Heart left ventricle (tissue), 16 donors: ENCODE data around the gene KCNQ1. TPM values are rescaled to one million over a fixed set of nuclear protein-coding genes. Genes with fewer than 3 reads are reported as not detected.

Experiments used
- ATAC-seq, 4 donors: fragments of 200-7000 bp; cut with Tn5 transposase; one replicate each; pipeline ENCODE4 v1.9.1; 2020 to 2022; ENCODE audit warnings: moderate library complexity in 4 of 4, mild to moderate bottlenecking in 3 of 4, moderate number of reproducible peaks in 1 of 4
- DNase-seq, 5 donors: peaks; one replicate each; pipeline ENCODE4 v3.0.0-alpha.2; 2020
- H3K27ac ChIP-seq, 12 donors: fragments of 200-600 bp; sonication (generic) in 4 of 12; one replicate each; pipeline versions ENCODE4 v1.5.0 to v1.8.0; 2016 to 2022; ENCODE audit warnings: mild to moderate bottlenecking in 2 of 12
- H3K27me3 ChIP-seq, 9 donors: fragments of 200-600 bp; sonication (generic) in 2 of 9; one replicate each; pipeline versions ENCODE4 v1.5.1 to v1.8.0; 2016 to 2022; ENCODE audit warnings: mild to moderate bottlenecking in 3 of 9
- H3K36me3 ChIP-seq, 9 donors: fragments of 200-600 bp; sonication (generic) in 2 of 9; one replicate each; pipeline versions ENCODE4 v1.5.0 to v1.8.0; 2018 to 2022; ENCODE audit warnings: mild to moderate bottlenecking in 2 of 9
- H3K4me1 ChIP-seq, 12 donors: fragments of 200-600 bp; sonication (generic) in 4 of 12; one replicate each; pipeline versions ENCODE4 v1.5.0 to v1.8.0; 2016 to 2022; ENCODE audit warnings: mild to moderate bottlenecking in 3 of 12
- H3K4me3 ChIP-seq, 12 donors: fragments of 200-600 bp; sonication (generic) in 4 of 12; one replicate each; pipeline versions ENCODE4 v1.5.0 to v1.8.0; 2017 to 2022; ENCODE audit warnings: mild to moderate bottlenecking in 9 of 12, moderate library complexity in 4 of 12
- H3K9me3 ChIP-seq, 12 donors: fragments of 200-600 bp; sonication (generic) in 4 of 12; one replicate each; pipeline versions ENCODE4 v1.5.0 to v1.8.0; 2016 to 2022; ENCODE audit warnings: mild to moderate bottlenecking in 1 of 12
- POLR2A ChIP-seq, 2 donors: fragments of 450-650 bp; IDR thresholded peaks; one replicate each; pipeline ENCODE4 v1.6.1; 2017; ENCODE audit warnings: antibody characterized with exemption in 2 of 2, mild to moderate bottlenecking in 2 of 2, moderate library complexity in 2 of 2
- WGBS, 4 donors: extraction: QIAGEN DNeasy Blood & Tissue Kit in 2 of 4; methylation state at CpG; one replicate each; pipeline versions ENCODE4 v1.1.5 to v1.1.7; 2013 to 2018; 5-methylcytosine and 5-hydroxymethylcytosine counted together
- intact Hi-C, 10 donors: fragments of 100-400 bp; cut with DNase I; formaldehyde crosslinking; loops; one replicate each; pipeline versions ENCODE4 v1.11.1 to v1.14.2; 2022
- long read RNA-seq, 3 donors: library from polyadenylated mRNA; unstranded; transcript quantifications; one replicate each; pipeline ENCODE4 v2.0.0, GENCODE V29; 2020 to 2021
- polyA plus RNA-seq, 2 donors: library from polyadenylated mRNA; stranded (reverse); fragments of 200-250 nt; gene quantifications; one replicate each; pipeline ENCODE4 v1.2.3, GENCODE V29; 2013
- total RNA-seq, 9 donors: library from RNA; depleted of rRNA in 2 of 9; stranded (reverse); fragments of >200 nt in 2 of 9; fragmentation: NEBNext Ultra II Directional in 3 of 9; extraction: Animal tissue kit (Norgen Biotek cat#: 25700) in 3 of 9; gene quantifications; one replicate each; pipeline versions ENCODE4 v1.1.0 to v1.2.4, GENCODE V29; 2016 to 2023
- TF ChIP-seq, protein P1 (sequence below), 12 donors: fragments of 200-600 bp; sonication (generic) in 4 of 12; IDR thresholded peaks; one replicate each; pipeline versions ENCODE4 v1.5.0 to v1.8.0; 2018 to 2022; ENCODE audit warnings: antibody characterized with exemption in 12 of 12, mild to moderate bottlenecking in 5 of 12
- donor health status: ischemic (EF 13 %, LVEDD 7.1; RV severe dilation, severe dysfunction).
- donor health status: healthy with polysubstance abuse.
- donor health status: DM: no; HTN: yes; CAD: no.
- donor health status: DM: no; HTN: no; CAD: no.
- donor health status: ischemic (EF 25% LVEDD 6.9; RV normal size, moderate dysfunction).
- donor health status: ischemic (EF 25% LVEDD 5.7; RV mildly dilated, moderate dysfunction).
- donor health status: healthy.
- donor health status: DM: yes; HTN: yes; CAD: no.
- donor health status: ischemic (EF 35%, LVEDD 5.7; RV mildly dilated, moderate dysfunction).
- donor health status: nonischemic (EF 11% LVEDD 7.7; RV severe dilation, severe dysfunction).
- donor health status: DM: yes; HTN: yes; CAD: no.
- donor health status: PGD.
- donor health status: ischemic (EF 29% LVEDD 5.4; RV normal size, mild dysfunction).
- donor health status: nonischemic (EF 23%, LVEDD 6.1; RV moderate dilation, normal function).

KCNQ1 gene, protein sequence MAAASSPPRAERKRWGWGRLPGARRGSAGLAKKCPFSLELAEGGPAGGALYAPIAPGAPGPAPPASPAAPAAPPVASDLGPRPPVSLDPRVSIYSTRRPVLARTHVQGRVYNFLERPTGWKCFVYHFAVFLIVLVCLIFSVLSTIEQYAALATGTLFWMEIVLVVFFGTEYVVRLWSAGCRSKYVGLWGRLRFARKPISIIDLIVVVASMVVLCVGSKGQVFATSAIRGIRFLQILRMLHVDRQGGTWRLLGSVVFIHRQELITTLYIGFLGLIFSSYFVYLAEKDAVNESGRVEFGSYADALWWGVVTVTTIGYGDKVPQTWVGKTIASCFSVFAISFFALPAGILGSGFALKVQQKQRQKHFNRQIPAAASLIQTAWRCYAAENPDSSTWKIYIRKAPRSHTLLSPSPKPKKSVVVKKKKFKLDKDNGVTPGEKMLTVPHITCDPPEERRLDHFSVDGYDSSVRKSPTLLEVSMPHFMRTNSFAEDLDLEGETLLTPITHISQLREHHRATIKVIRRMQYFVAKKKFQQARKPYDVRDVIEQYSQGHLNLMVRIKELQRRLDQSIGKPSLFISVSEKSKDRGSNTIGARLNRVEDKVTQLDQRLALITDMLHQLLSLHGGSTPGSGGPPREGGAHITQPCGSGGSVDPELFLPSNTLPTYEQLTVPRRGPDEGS
- total RNA-seq (10 to 100 TPM; 18.6 to 42.4 (median 38.4) TPM), polyA plus RNA-seq (10 to 100 TPM; 24.7 to 31.4 TPM)
- long read RNA-seq, donor 1, transcript KCNQ1-201 (16 exons, 3,246 nt), result minor isoform, 15 of 98 reads
- long read RNA-seq, donor 1, transcript KCNQ1-202 (16 exons, 2,159 nt), result major isoform, 18 of 98 reads
- long read RNA-seq, donor 1, partial matches to known transcripts, result 49 of 98 reads
- long read RNA-seq, donor 1, other reads (novel, unspliced or antisense), result 16 of 98 reads
- long read RNA-seq, donor 2, transcript KCNQ1-202 (16 exons, 2,159 nt), result major isoform, 92 of 199 reads
- long read RNA-seq, donor 2, partial matches to known transcripts, result 64 of 199 reads
- long read RNA-seq, donor 2, other reads (novel, unspliced or antisense), result 42 of 199 reads
- long read RNA-seq, donor 3, transcript KCNQ1-201 (16 exons, 3,246 nt), result major isoform, 25 of 100 reads
- long read RNA-seq, donor 3, transcript KCNQ1-202 (16 exons, 2,159 nt), result minor isoform, 10 of 100 reads
- long read RNA-seq, donor 3, partial matches to known transcripts, result 50 of 100 reads
- long read RNA-seq, donor 3, other reads (novel, unspliced or antisense), result 15 of 100 reads

DNA sequence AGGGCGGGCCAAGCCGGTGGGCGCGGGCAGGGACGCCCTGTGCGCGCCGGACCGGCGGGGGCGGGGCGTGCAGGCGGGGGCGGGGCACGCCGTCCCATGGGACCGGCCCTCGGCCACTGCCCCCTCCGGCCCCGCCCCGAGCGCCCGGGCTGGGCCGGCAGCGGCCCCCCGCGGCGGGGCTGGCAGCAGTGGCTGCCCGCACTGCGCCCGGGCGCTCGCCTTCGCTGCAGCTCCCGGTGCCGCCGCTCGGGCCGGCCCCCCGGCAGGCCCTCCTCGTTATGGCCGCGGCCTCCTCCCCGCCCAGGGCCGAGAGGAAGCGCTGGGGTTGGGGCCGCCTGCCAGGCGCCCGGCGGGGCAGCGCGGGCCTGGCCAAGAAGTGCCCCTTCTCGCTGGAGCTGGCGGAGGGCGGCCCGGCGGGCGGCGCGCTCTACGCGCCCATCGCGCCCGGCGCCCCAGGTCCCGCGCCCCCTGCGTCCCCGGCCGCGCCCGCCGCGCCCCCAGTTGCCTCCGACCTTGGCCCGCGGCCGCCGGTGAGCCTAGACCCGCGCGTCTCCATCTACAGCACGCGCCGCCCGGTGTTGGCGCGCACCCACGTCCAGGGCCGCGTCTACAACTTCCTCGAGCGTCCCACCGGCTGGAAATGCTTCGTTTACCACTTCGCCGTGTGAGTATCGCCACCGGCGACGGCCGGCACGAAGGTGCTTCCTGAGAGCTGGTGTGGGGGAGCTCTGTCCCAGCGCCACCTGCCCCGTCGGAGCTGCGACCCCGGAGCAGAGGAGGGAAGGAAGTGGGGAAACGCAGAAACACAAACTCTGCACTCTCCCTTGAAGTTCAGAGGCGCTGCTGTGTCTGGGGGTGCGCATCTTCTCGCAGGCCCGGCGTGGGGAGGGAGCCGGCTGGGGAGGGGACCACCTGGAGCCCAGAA lies at the start of gene KCNQ1:
Gene KCNQ1, plus strand, starts transcription at position 188 of the 925 bp plus-strand sequence. Its CDS starts 91 bp downstream, at position 279.
- intact Hi-C loops, result loop anchor here in 3 of 10 donors (5.0 kb wide), 3 partner anchors 67 to 442 kb away; partner anchors contain the start of gene CDKN1C (in 1 of the 3)
- Histone ChIP-seq H3K9me3 (peaks cover 0 to 6% (median 0%) of the 10 kb centered on the region in 12 donors), H3K27me3 (peaks cover 0 to 9% (median 0%) of the 10 kb centered on the region in 9 donors), H3K4me3 (peak within 1 kb of the TSS; percentile 11 to 68 (median 53)), H3K4me1 (peaks cover 5 to 49% (median 33%) of the 10 kb centered on the region in 12 donors), H3K36me3 (no peaks in the 10 kb centered on the region), H3K27ac (peak within 1 kb of the TSS in 9 of 12 donors; percentile 15 to 69 (median 49))
- 2 to 5% (median 2%) methylated on average over 21 to 116 of the region's 116 CpGs for WGBS, 4 donors
- TF ChIP-seq POLR2A (IDR thresholded peaks at IDR 0.05), result peak; percentile 43 to 59
- TF ChIP-seq, protein P1, sequence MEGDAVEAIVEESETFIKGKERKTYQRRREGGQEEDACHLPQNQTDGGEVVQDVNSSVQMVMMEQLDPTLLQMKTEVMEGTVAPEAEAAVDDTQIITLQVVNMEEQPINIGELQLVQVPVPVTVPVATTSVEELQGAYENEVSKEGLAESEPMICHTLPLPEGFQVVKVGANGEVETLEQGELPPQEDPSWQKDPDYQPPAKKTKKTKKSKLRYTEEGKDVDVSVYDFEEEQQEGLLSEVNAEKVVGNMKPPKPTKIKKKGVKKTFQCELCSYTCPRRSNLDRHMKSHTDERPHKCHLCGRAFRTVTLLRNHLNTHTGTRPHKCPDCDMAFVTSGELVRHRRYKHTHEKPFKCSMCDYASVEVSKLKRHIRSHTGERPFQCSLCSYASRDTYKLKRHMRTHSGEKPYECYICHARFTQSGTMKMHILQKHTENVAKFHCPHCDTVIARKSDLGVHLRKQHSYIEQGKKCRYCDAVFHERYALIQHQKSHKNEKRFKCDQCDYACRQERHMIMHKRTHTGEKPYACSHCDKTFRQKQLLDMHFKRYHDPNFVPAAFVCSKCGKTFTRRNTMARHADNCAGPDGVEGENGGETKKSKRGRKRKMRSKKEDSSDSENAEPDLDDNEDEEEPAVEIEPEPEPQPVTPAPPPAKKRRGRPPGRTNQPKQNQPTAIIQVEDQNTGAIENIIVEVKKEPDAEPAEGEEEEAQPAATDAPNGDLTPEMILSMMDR (IDR thresholded peaks at IDR 0.05), result peak in 1 of 12 donors; percentile 8
- ATAC-seq, result peak in 3 of 4 donors; percentile 60 to 85 (median 79)
- DNase-seq, result peak; percentile 55 to 84 (median 69)

DNA sequence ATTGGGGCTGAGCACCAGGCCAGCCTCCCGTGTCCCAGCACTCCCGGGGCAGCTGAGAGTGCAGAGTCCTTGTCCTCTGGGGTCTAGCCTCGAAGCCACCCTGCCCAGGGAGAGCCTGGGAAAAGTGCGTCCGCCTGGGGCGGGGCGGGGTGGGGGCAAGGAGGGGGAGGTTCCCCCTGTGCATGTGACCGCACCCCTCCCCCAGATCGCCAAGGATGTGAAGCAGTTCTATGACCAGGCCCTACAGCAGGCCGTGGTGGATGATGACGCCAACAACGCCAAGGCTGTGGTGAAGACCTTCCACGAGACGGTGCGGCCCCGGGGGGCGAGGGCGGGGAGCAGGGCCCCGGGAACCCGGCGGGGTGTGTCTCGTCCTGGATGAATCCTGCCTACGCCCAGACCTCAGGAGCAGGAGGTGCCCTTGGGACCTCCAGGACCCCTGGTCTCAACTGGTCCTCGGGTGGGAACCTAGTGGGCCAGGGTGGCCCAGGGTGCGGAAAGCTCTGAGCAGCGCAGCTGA lies 49.5 kb upstream of the KCNQ1 start:
- no peaks in the 10 kb centered on the region for H3K27me3 ChIP-seq
- no peak for DNase-seq
- no peaks in the 10 kb centered on the region for H3K9me3 ChIP-seq
- H3K27ac ChIP-seq, result peak overlapping the region in 1 of 12 donors; percentile 90
- H3K36me3 ChIP-seq, result peaks cover 3 to 86% (median 73%) of the 10 kb centered on the region in 9 donors
- peaks cover 2 to 48% (median 28%) of the 10 kb centered on the region in 12 donors for H3K4me1 ChIP-seq
- intact Hi-C loops, result no loop called here
- H3K4me3 ChIP-seq, result no peak overlapping the region
- TF ChIP-seq, protein P1 (IDR thresholded peaks at IDR 0.05), result no peak
- no peak for TF ChIP-seq POLR2A (IDR thresholded peaks at IDR 0.05)
- no peak for ATAC-seq
- 82 to 85% (median 84%) methylated on average over 21 to 26 of the region's 26 CpGs for WGBS, 4 donors

DNA sequence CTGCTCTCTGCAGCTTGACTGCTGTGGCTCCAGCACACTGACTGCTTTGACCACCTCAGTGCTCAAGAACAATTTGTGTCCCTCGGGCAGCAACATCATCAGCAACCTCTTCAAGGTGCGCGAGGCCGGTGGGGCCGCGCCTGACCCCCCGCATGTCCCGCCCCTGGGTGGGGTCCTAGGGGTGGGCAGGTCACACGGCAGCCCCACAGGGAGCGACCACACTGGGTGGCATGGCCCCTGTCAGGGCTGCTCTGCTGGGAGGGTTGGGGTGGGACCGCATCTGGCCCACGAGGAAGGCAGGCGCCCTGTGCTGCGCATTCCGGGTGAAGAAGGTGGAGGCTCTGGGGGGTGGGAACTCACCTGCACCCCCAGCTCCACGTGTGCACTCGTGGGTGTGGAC lies 49.0 kb upstream of the KCNQ1 start:
- 79 to 88% (median 87%) methylated on average over 8 to 17 of the region's 17 CpGs for WGBS, 4 donors
- Histone ChIP-seq H3K4me1 (peaks cover 0 to 42% (median 22%) of the 10 kb centered on the region in 12 donors), H3K36me3 (peaks cover 3 to 80% (median 70%) of the 10 kb centered on the region in 9 donors), H3K4me3 (no peak overlapping the region), H3K9me3 (no peaks in the 10 kb centered on the region), H3K27ac (peak overlapping the region in 1 of 12 donors; percentile 5), H3K27me3 (no peaks in the 10 kb centered on the region)
- DNase-seq (no peak), ATAC-seq (no peak)
- TF ChIP-seq POLR2A (IDR thresholded peaks at IDR 0.05), result no peak
- TF ChIP-seq, protein P1 (IDR thresholded peaks at IDR 0.05), result no peak
- intact Hi-C loops, result no loop called here
